Transverse colon (tissue), 3 donors: ENCODE data around the gene NLGN1.

Source experiments
- EP300 ChIP-seq: sonication (generic); formaldehyde crosslinking; IDR thresholded peaks from one replicate; pipeline ENCODE4 v1.6.1; 2017; ENCODE audit warnings: antibody characterized with exemption, low read depth
- TF ChIP-seq, protein P1 (sequence below), 5 experiments: fragments of 200-600 bp in 3 of 5; fragments of 450-650 bp in 2 of 5; sonication (generic) in 3 of 5; IDR thresholded peaks; 1 replicate in 2 of 5; 2 replicates in 3 of 5; pipeline ENCODE4 v1.5.1; 2016 to 2017; ENCODE audit warnings: antibody characterized with exemption in 5 of 5, inconsistent platforms in 3 of 5, mild to moderate bottlenecking in 2 of 5, moderate library complexity in 1 of 5

DNA sequence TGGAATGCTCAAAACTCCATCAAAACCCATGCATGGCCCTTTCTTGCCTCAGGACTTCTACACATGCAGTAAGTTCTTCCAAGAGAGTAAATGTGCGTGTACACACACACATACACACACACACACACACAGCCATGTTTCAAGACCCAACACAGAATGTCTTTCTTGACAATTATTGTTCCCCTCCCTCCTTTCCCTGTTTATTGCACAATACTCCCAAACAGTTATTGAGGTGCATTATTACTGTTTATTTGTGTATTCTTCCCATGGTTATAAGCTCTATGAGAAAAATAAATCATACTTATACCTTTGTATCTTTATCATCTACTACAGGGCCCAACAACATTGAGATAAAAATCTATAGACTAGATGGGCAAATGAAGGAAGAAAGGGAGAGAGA is 937.8 kb downstream of the NLGN1 start:
- TF ChIP-seq, protein P1, sequence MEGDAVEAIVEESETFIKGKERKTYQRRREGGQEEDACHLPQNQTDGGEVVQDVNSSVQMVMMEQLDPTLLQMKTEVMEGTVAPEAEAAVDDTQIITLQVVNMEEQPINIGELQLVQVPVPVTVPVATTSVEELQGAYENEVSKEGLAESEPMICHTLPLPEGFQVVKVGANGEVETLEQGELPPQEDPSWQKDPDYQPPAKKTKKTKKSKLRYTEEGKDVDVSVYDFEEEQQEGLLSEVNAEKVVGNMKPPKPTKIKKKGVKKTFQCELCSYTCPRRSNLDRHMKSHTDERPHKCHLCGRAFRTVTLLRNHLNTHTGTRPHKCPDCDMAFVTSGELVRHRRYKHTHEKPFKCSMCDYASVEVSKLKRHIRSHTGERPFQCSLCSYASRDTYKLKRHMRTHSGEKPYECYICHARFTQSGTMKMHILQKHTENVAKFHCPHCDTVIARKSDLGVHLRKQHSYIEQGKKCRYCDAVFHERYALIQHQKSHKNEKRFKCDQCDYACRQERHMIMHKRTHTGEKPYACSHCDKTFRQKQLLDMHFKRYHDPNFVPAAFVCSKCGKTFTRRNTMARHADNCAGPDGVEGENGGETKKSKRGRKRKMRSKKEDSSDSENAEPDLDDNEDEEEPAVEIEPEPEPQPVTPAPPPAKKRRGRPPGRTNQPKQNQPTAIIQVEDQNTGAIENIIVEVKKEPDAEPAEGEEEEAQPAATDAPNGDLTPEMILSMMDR (IDR thresholded peaks at IDR 0.05): no peak
- TF ChIP-seq EP300: no peak
